ENCODE data around the gene SCNN1B.

GRCh38 chr16:23334950-23335349, 32.8 kb downstream of the SCNN1B start:
- TF ChIP-seq CTCF (IDR thresholded peaks at IDR 0.05) (no peak), POLR2A (IDR thresholded peaks at IDR 0.05) (no peak), POLR2AphosphoS5 (IDR thresholded peaks at IDR 0.05) (no peak)
